Measurements from ENCODE around the gene CFAP74.

DNA sequence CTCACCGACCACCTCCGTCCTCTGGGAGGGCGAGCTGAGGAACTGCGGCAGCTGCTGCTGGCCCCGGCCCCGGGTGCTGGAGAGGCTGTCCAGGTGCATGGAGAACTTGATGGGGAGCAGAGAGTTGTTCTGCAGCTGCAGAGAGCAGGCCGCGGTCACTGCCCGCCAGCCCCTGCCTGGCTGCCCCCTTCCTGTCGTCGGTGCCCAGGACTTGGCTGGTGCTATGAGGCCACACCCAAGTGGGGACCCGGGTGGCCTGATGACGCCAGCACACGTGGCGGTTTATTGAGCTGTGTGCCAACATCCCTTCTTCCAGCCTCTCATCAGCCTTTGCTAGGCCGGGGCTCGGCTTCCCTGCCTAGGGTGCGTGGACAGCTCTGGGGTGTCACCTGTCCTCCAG is 79.2 kb downstream of the CFAP74 start:
- TF ChIP-seq, protein P1, sequence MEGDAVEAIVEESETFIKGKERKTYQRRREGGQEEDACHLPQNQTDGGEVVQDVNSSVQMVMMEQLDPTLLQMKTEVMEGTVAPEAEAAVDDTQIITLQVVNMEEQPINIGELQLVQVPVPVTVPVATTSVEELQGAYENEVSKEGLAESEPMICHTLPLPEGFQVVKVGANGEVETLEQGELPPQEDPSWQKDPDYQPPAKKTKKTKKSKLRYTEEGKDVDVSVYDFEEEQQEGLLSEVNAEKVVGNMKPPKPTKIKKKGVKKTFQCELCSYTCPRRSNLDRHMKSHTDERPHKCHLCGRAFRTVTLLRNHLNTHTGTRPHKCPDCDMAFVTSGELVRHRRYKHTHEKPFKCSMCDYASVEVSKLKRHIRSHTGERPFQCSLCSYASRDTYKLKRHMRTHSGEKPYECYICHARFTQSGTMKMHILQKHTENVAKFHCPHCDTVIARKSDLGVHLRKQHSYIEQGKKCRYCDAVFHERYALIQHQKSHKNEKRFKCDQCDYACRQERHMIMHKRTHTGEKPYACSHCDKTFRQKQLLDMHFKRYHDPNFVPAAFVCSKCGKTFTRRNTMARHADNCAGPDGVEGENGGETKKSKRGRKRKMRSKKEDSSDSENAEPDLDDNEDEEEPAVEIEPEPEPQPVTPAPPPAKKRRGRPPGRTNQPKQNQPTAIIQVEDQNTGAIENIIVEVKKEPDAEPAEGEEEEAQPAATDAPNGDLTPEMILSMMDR (IDR thresholded peaks at IDR 0.05): no peak
- no peak for TF ChIP-seq POLR2A (IDR thresholded peaks at IDR 0.05)

All from heart left ventricle (tissue), 13 donors.